GM23248 (cell line): ENCODE data around the gene FAM236B. TPM values are rescaled to one million over a fixed set of nuclear protein-coding genes. Genes with fewer than 3 reads are reported as not detected.
"Not testable (repeated sequence)": the region's sequence is repeated elsewhere in the genome, so short reads cannot be mapped to it uniquely, and the experiment has no call there.

ENCODE experiments used
- DNase-seq: peaks from one replicate; pipeline ENCODE4 v3.0.0-alpha.2; 2015
- H2AFZ ChIP-seq: fragments of 200-600 bp; sonication (generic); 2 replicates; pipeline ENCODE4 v1.6.1; 2016; ENCODE audit warnings: antibody characterized with exemption
- H3F3A ChIP-seq: fragments of 200-600 bp; sonication (generic); 2 replicates; pipeline ENCODE4 v1.6.1; 2016; ENCODE audit warnings: mild to moderate bottlenecking, antibody characterized with exemption, mixed run types; ENCODE audit not compliant: insufficient read depth
- H3K27ac ChIP-seq: fragments of 200-600 bp; sonication (generic); 2 replicates; pipeline ENCODE4 v1.5.1; 2016; ENCODE audit warnings: mild to moderate bottlenecking
- H3K27me3 ChIP-seq: fragments of 200-600 bp; sonication (generic); replicated peaks from 2 replicates; pipeline ENCODE4 v1.6.1; 2016; ENCODE audit warnings: mild to moderate bottlenecking; ENCODE audit not compliant: insufficient read depth
- H3K36me3 ChIP-seq: fragments of 200-600 bp; sonication (generic); 2 replicates; pipeline ENCODE4 v1.6.1; 2016; ENCODE audit warnings: low read depth, mild to moderate bottlenecking
- H3K4me1 ChIP-seq: fragments of 200-600 bp; sonication (generic); 2 replicates; pipeline ENCODE4 v1.6.1; 2016; ENCODE audit warnings: mild to moderate bottlenecking; ENCODE audit not compliant: insufficient read depth
- H3K4me2 ChIP-seq: fragments of 200-600 bp; sonication (generic); one replicate; pipeline ENCODE4 v1.6.1; 2016; ENCODE audit warnings: mild to moderate bottlenecking; ENCODE audit not compliant: unreplicated experiment
- H3K4me3 ChIP-seq: fragments of 200-600 bp; sonication (generic); 2 replicates; pipeline ENCODE4 v1.5.1; 2016; ENCODE audit warnings: mild to moderate bottlenecking
- H3K79me2 ChIP-seq: fragments of 200-600 bp; sonication (generic); 2 replicates; pipeline ENCODE4 v1.6.1; 2016; ENCODE audit warnings: mild to moderate bottlenecking; ENCODE audit not compliant: insufficient read depth
- H3K9ac ChIP-seq: fragments of 200-600 bp; sonication (generic); 2 replicates; pipeline ENCODE4 v1.6.1; 2016; ENCODE audit warnings: mild to moderate bottlenecking
- H3K9me2 ChIP-seq: fragments of 200-600 bp; sonication (generic); 2 replicates; pipeline ENCODE4 v1.6.1; 2016; ENCODE audit warnings: mixed run types, mild to moderate bottlenecking, moderate library complexity; ENCODE audit not compliant: insufficient read depth
- H3K9me3 ChIP-seq: fragments of 200-600 bp; sonication (generic); one replicate; pipeline ENCODE4 v1.6.1; 2017; ENCODE audit warnings: low read depth
- H4K20me1 ChIP-seq: fragments of 200-600 bp; sonication (generic); 2 replicates; pipeline ENCODE4 v1.6.0; 2016; ENCODE audit not compliant: insufficient read depth
- WGBS, 2 experiments: methylation state at CpG; one replicate each; pipeline ENCODE4 v1.1.6; 2015 to 2017; ENCODE audit warnings: low lambda C conversion rate in 2 of 2, low coverage in 1 of 2; ENCODE audit errors: missing lambda C conversion rate in 2 of 2; 5-methylcytosine and 5-hydroxymethylcytosine counted together
- in situ Hi-C: fragments of 300-500 bp; cut with MboI; formaldehyde crosslinking; loops from 2 replicates; pipeline ENCODE4 v1.15.0; 2020
- polyA plus RNA-seq: library from polyadenylated mRNA; unstranded; fragments of >200 nt; fragmentation: Nextera tagmentation; extraction: Ambion mirVana; gene quantifications from 2 replicates; pipeline ENCODE4 v1.2.1, GENCODE V29; 2016
- total RNA-seq: library from RNA; depleted of rRNA; stranded (reverse); fragments of >200 nt; shearing (Covaris generic); gene quantifications from 2 replicates; pipeline ENCODE4 v1.2.3, GENCODE V29; 2014; rRNA removed

FAM236B gene
- total RNA-seq = not detected in 2 replicates
- not detected in 2 replicates for polyA plus RNA-seq

DNA sequence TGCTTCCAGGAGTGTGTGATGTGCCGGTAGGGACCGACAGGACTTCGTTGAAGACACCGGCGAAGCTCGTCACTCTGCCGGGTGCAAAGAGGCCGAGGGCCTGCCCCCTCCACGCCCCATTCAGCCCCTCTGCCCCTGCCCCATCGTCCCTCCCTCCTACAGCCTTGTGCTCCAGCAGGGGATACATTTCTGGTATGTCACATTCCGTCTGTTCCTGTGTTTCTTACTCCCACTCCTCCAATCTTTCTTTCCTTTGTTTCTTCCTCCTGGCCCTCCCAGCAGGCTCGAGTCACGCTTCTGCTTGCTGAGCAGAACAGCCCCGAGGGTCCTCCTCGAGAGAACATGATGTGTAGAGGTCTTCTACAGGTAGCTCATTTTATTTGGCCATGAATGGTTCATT lies at the start of gene FAM236B:
Gene FAM236B, minus strand, starts transcription at position 101 of the 400 bp plus-strand sequence. Its CDS starts 100 bp downstream, at position 1.
- H3K27ac ChIP-seq, H2AFZ ChIP-seq, H3K9me3 ChIP-seq, in situ Hi-C loops, H3K36me3 ChIP-seq, DNase-seq, H3K9ac ChIP-seq, H4K20me1 ChIP-seq, H3K9me2 ChIP-seq, H3K27me3 ChIP-seq, H3F3A ChIP-seq, H3K79me2 ChIP-seq, H3K4me2 ChIP-seq, H3K4me3 ChIP-seq, H3K4me1 ChIP-seq: not testable (repeated sequence)
- whole genome bisulfite sequencing, 2 experiments = no CpG with 5 or more reads among the region's 15 CpGs

DNA sequence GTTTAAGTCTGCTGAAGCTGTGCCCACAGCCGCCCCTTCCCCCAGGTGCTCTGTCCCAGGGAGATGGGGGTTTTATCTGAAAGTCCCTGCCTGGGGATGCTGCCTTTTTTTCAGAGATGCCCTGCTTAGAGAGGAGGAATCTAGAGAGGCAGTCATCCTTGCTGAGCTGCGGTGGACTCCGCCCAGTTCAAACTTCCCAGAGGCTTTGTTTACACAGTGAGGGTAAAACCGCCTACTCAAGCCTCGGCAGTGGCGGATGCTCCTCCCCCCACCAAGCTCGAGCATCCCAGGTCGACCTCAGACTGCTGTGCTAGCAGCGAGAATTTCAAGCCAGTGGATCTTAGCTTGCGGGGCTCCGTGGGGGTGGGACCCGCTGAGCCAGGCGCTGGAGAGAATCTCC lies 48.2 kb upstream of the FAM236B start:
- H3K4me1 ChIP-seq, H3K9me3 ChIP-seq, DNase-seq, H3K4me2 ChIP-seq, H3F3A ChIP-seq, H3K79me2 ChIP-seq, in situ Hi-C loops, H3K9me2 ChIP-seq, H3K27ac ChIP-seq, H2AFZ ChIP-seq, H3K27me3 ChIP-seq, H3K36me3 ChIP-seq, H4K20me1 ChIP-seq, H3K9ac ChIP-seq, H3K4me3 ChIP-seq: not testable (repeated sequence)
- no CpG with 5 or more reads among the region's 13 CpGs for WGBS, 2 experiments

DNA sequence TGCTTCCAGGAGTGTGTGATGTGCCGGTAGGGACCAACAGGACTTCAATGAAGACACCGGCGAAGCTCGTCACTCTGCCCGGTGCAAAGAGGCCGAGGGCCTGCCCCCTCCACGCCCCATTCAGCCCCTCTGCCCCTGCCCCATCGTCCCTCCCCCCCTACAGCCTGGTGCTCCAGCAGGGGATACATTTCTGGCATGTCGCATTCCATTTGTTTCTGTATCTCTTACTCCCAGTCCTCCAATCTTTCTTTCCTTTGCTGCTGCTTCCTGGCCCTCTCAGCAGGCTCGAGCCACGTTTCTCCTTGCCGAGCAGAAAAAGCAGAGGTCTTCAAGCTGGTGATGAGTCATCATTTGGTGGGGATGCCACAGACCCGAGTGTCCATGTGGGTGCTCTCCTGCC lies 25.6 kb upstream of the FAM236B start, which contains the start of gene FAM236D:
Gene FAM236D, minus strand, starts transcription at position 101 of the 400 bp plus-strand sequence. Its CDS starts 100 bp downstream, at position 1.
- H3K9ac ChIP-seq, H3K4me3 ChIP-seq, H3K79me2 ChIP-seq, DNase-seq, H3K27ac ChIP-seq, H2AFZ ChIP-seq, H3K9me3 ChIP-seq, H3K27me3 ChIP-seq, H3K4me2 ChIP-seq, H4K20me1 ChIP-seq, H3F3A ChIP-seq, in situ Hi-C loops, H3K9me2 ChIP-seq, H3K36me3 ChIP-seq, H3K4me1 ChIP-seq: not testable (repeated sequence)
- no CpG with 5 or more reads among the region's 13 CpGs for WGBS, 2 experiments

DNA sequence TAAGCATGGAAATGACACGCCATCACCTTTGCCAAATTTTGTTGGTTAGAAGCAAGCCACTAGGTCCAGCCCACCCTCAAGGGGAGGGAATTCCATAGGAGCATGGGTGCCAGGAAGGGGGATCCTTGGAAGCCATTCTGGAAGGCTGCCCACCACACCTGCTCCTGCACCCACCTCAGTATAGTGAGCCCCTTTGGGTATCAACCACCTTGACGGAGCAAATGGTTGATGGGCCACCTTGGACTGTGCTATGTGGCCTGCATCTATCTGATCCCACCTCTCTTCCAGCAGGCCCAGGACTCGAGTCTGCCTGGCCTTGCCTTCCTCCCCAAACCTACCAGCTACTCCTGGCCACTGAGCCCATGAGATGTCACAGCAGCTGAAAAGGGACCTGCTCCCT lies 7.9 kb upstream of the FAM236B start:
- H3K4me3 ChIP-seq, in situ Hi-C loops, DNase-seq, H3K4me2 ChIP-seq, H3K27ac ChIP-seq, H3F3A ChIP-seq, H3K79me2 ChIP-seq, H3K4me1 ChIP-seq, H3K9me3 ChIP-seq, H3K9me2 ChIP-seq, H2AFZ ChIP-seq, H3K27me3 ChIP-seq, H3K36me3 ChIP-seq, H4K20me1 ChIP-seq, H3K9ac ChIP-seq: not testable (repeated sequence)
- whole genome bisulfite sequencing, 2 experiments = 40 to 60% methylated on average over 1 of the region's 3 CpGs

DNA sequence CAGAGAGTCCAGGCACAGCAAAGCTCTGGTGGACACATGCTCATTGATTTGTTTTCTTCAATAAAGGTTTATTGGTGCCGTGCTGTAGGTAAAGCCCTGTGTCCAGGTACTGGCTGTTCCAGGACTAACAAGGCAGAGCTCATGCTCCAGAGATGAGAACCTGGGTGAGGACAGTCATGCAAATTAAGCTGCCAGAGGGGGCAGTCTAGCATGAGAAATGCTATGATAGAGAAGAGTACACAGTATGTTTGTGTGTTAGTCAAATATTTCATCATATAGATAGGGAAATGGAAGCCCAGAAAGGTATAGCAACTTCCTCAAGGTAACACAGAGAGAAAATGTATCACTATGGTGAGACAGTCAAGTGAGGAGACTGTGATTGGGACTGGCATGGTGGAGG lies 5.7 kb upstream of the FAM236B start:
- H3K9ac ChIP-seq, H3K36me3 ChIP-seq, H3F3A ChIP-seq, H3K9me3 ChIP-seq, H3K4me2 ChIP-seq, H3K79me2 ChIP-seq, H4K20me1 ChIP-seq, H3K27ac ChIP-seq, DNase-seq, H3K9me2 ChIP-seq, in situ Hi-C loops, H3K4me3 ChIP-seq, H2AFZ ChIP-seq, H3K4me1 ChIP-seq, H3K27me3 ChIP-seq: not testable (repeated sequence)
- no CpG with 5 or more reads among the region's 1 CpG for WGBS, 2 experiments

DNA sequence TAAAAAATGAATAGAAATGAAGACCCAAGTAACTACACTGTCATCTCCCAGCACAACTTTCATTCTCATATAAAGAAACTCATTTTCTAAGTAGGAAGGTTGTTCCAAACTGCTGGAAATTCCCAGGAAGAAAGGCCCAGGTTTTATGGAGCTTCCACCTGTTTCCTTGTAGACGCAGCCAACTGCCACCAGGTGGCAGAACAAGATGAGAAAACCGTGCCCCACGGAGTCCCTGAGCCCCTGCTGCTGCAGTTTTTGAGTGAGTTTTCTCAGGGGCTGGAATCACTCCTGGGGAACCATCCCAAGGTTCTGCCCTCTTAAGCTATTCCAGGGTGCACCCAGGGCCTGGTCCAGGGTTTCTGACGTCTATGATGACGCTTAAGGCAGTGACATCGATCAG lies 1.5 kb upstream of the FAM236B start:
- H3K9me3 ChIP-seq, H3K27me3 ChIP-seq, H3K27ac ChIP-seq, H2AFZ ChIP-seq, H4K20me1 ChIP-seq, H3K9ac ChIP-seq, H3K4me2 ChIP-seq, H3F3A ChIP-seq, H3K36me3 ChIP-seq, H3K79me2 ChIP-seq, in situ Hi-C loops, H3K9me2 ChIP-seq, DNase-seq, H3K4me3 ChIP-seq, H3K4me1 ChIP-seq: not testable (repeated sequence)
- WGBS, 2 experiments = no CpG with 5 or more reads among the region's 6 CpGs

DNA sequence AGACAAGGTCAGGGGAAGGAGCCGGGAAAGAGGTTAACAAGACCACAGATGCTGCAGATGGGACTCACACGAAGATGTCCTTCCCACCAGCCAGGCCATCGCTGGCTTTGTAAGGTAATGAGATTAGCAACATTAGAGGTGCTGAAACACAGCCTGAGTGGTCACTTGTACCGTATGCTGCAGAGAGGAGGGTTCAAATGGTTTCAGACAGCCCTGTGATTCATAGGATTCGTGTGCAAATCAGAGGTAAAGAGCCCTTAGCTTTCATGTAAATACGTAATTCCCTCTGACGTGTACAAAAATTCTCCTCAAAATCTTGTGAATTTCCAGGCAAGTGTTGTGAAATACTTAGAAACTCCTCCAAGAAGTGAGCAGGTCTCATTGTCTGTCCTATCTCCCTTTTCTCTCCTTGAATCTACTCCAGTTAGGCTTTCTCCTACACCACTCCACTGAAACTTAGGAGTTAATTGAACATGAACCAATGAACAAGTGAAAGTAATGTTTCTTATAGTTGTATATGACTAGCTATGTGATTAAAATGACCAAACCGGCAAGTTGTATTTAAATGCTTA lies 991 bp upstream of the FAM236B start:
- H4K20me1 ChIP-seq, H3F3A ChIP-seq, H3K36me3 ChIP-seq, H3K4me3 ChIP-seq, H3K9me3 ChIP-seq, H3K4me1 ChIP-seq, H3K27me3 ChIP-seq, H3K4me2 ChIP-seq, DNase-seq, H3K79me2 ChIP-seq, H3K9me2 ChIP-seq, H2AFZ ChIP-seq, in situ Hi-C loops, H3K27ac ChIP-seq, H3K9ac ChIP-seq: not testable (repeated sequence)
- WGBS, 2 experiments = no CpG with 5 or more reads among the region's 8 CpGs

DNA sequence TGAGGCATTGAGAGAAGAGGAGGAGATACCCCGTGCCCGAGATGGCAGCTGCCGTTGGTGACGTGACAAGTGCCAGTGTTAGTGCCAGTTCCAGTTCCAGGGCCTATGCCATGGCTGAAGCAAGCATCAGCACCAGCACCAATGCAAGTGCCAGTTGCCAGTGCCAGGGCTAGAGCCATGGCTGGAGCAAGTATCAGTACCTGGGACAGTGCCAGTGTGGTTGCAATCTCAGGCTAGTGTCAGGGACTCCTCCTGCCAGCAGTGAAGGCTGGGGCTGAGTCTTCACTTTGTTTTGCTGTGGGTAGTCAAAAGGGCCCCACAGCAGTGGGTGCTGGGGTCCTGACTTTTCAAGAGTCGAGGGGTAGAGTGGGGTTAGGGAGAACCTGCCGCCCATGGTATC lies 4.3 kb downstream of the FAM236B start:
- DNase-seq, H3K4me1 ChIP-seq, H3K9me2 ChIP-seq, in situ Hi-C loops, H2AFZ ChIP-seq, H3K9me3 ChIP-seq, H3F3A ChIP-seq, H3K79me2 ChIP-seq, H3K4me3 ChIP-seq, H3K27ac ChIP-seq, H3K36me3 ChIP-seq, H3K9ac ChIP-seq, H3K27me3 ChIP-seq, H4K20me1 ChIP-seq, H3K4me2 ChIP-seq: not testable (repeated sequence)
- no CpG with 5 or more reads among the region's 6 CpGs for WGBS, 2 experiments
